ENCODE data around the gene TNP1. TPM values are rescaled to one million over a fixed set of nuclear protein-coding genes. Genes with fewer than 3 reads are reported as not detected.

The TNP1 gene
- total and polyA plus RNA-seq, 2 experiments from 2014 or later = not detected

- 84% methylated on average over 6 of the region's 6 CpGs for WGBS (ENCODE audit: low lambda C conversion rate, missing lambda C conversion rate)
Measured at GRCh38 chr2:216850665-216851322, 9.1 kb downstream of the TNP1 start.

GRCh38 chr2:216849987-216850386 lies 9.9 kb downstream of the TNP1 start:
- TF ChIP-seq EZH2 (IDR thresholded peaks at IDR 0.05; ENCODE audit: borderline replicate concordance) (no peak), EZH2phosphoT487 (IDR thresholded peaks at IDR 0.05; ENCODE audit: low read depth, severe bottlenecking, unreplicated experiment) (no peak), CTCF (IDR thresholded peaks at IDR 0.05; ENCODE audit: poor library complexity) (no peak)
- Histone ChIP-seq H3K79me2 (no peaks in the 10 kb centered on the region), H3K9me2 (replicated peaks; ENCODE audit: insufficient read depth) (no peaks in the 10 kb centered on the region), H3K36me3 (replicated peaks; ENCODE audit: insufficient read depth, low read depth) (no peaks in the 10 kb centered on the region), H3K4me1 (ENCODE audit: insufficient read depth) (no peaks in the 10 kb centered on the region), H3K4me2 (no peak overlapping the region), H2AFZ (no peak overlapping the region), H3K27me3 (no peaks in the 10 kb centered on the region), H3K27ac (no peak overlapping the region), H3K9me3 (ENCODE audit: low read depth) (no peaks in the 10 kb centered on the region), H3K4me3 (no peak overlapping the region), H4K20me1 (ENCODE audit: insufficient read depth, poor library complexity, severe bottlenecking) (no peaks in the 10 kb centered on the region)
- DNase-seq (ENCODE audit: low spot score) = no peak
- WGBS (ENCODE audit: low lambda C conversion rate, missing lambda C conversion rate) = 91% methylated on average over 10 of the region's 10 CpGs

More at GRCh38 chr2:216850665-216851322, 9.1 kb downstream of the TNP1 start:
- Histone ChIP-seq H3K4me3 (no peak overlapping the region), H3K27ac (peak overlapping the region; percentile 1), H3K79me2 (no peaks in the 10 kb centered on the region), H3K36me3 (replicated peaks; ENCODE audit: insufficient read depth, low read depth) (no peaks in the 10 kb centered on the region), H2AFZ (no peak overlapping the region), H3K9me3 (ENCODE audit: low read depth) (no peaks in the 10 kb centered on the region), H3K9me2 (replicated peaks; ENCODE audit: insufficient read depth) (no peaks in the 10 kb centered on the region), H3K27me3 (no peaks in the 10 kb centered on the region), H3K4me1 (ENCODE audit: insufficient read depth) (no peaks in the 10 kb centered on the region), H4K20me1 (ENCODE audit: insufficient read depth, poor library complexity, severe bottlenecking) (no peaks in the 10 kb centered on the region), H3K4me2 (no peak overlapping the region)
- no peak for DNase-seq (ENCODE audit: low spot score)
- TF ChIP-seq EZH2phosphoT487 (IDR thresholded peaks at IDR 0.05; ENCODE audit: low read depth, severe bottlenecking, unreplicated experiment) (no peak), CTCF (IDR thresholded peaks at IDR 0.05; ENCODE audit: poor library complexity) (no peak), EZH2 (IDR thresholded peaks at IDR 0.05; ENCODE audit: borderline replicate concordance) (no peak)

- no peak overlapping the region for H3K27ac ChIP-seq
- H2AFZ ChIP-seq = no peak overlapping the region
- H3K9me2 ChIP-seq (replicated peaks; ENCODE audit: insufficient read depth) = no peaks in the 10 kb centered on the region
- TF ChIP-seq CTCF (IDR thresholded peaks at IDR 0.05; ENCODE audit: poor library complexity) (no peak), EZH2 (IDR thresholded peaks at IDR 0.05; ENCODE audit: borderline replicate concordance) (no peak), EZH2phosphoT487 (IDR thresholded peaks at IDR 0.05; ENCODE audit: low read depth, severe bottlenecking, unreplicated experiment) (no peak)
- no peak for DNase-seq (ENCODE audit: low spot score)
- no peaks in the 10 kb centered on the region for H4K20me1 ChIP-seq (ENCODE audit: insufficient read depth, poor library complexity, severe bottlenecking)
- no peaks in the 10 kb centered on the region for H3K36me3 ChIP-seq (replicated peaks; ENCODE audit: insufficient read depth, low read depth)
- no peaks in the 10 kb centered on the region for H3K79me2 ChIP-seq
- H3K4me1 ChIP-seq (ENCODE audit: insufficient read depth) = no peaks in the 10 kb centered on the region
- WGBS (ENCODE audit: low lambda C conversion rate, missing lambda C conversion rate) = 96% methylated on average over 2 of the region's 2 CpGs
- no peaks in the 10 kb centered on the region for H3K27me3 ChIP-seq
- no peak overlapping the region for H3K4me2 ChIP-seq
- H3K4me3 ChIP-seq = no peak overlapping the region
- H3K9me3 ChIP-seq (ENCODE audit: low read depth) = no peaks in the 10 kb centered on the region
Measured at GRCh38 chr2:216845426-216845825, 14.4 kb downstream of the TNP1 start.

All from hepatocyte (in vitro differentiated cells).